GM18909 (cell line): ENCODE results near the gene TJP1.
"Not testable (repeated sequence)": the region's sequence is repeated elsewhere in the genome, so short reads cannot be mapped to it uniquely, and the experiment has no call there.

Experiments used
- ATAC-seq: cut with Tn5 transposase; IDR thresholded peaks from one replicate; pipeline ENCODE4 v1.9.1; 2021; ENCODE audit warnings: mild to moderate bottlenecking; ENCODE audit not compliant: unreplicated experiment, poor library complexity

The TJP1 gene

DNA sequence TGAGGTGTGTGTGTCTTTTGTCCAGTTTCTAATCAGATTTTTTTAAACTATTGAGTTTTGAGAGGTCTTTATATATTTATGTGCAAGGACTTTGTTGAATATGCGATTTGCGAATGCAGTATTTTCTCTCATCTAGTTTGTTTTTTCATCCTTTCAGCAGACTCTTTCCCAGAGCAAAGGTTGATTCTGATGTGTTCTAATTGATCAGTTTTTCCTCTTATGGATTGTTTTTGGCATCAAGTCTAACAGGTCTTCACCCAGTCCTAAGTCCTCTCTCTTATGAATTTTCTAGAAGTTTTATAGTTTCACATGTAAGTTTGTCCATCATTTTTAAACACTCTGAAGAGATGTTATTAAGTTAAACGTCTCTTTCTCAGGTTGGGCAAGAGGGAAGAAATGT lies 17.8 kb upstream of the TJP1 start:
- ATAC-seq, result no peak

GRCh38 chr15:29838352-29839010 lies 16.2 kb upstream of the TJP1 start:
- no peak for ATAC-seq

- no peak for ATAC-seq
Observed at GRCh38 chr15:29835301-29835700, 13.0 kb upstream of the TJP1 start.

DNA sequence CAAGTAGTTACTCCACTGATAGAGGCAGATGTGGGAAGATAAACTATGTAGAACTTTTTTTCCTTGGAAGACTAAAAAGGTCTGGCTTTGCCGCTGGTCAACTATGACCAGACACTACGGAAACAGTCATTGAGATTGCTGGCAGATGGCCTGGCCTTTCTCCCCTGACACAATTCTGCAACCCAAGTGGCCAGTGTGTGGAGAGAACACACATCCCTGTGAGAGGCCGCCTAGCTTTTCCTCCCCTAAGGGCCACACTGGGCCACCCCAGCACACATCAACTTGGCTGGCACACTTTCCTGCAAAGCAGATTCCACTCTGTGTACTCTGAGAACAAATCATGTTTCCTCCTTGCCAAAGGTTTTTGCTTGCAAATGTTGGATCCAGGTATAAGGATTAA lies 10.4 kb upstream of the TJP1 start:
- ATAC-seq, result no peak

GRCh38 chr15:29826908-29827820 lies 4.9 kb upstream of the TJP1 start:
- no peak for ATAC-seq

DNA sequence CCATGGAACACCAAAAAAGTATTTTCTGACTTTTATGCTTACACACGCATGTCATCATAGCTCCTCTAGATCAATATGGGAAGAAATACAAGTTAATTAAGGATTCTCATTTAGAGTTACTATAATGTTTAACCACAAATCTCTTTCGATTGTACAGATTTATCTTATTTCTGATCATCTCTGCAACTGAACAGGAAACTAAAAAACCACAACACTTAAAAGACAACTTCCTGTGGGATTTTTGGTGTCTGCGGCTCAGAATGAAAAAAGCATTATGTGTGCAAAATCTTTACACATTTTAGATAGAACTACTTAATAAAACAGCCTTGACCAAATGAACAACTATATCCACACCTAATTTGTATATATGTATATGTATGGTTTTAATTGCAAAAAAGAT lies 3.0 kb upstream of the TJP1 start:
- peak; percentile 64 for ATAC-seq

GRCh38 chr15:29822684-29823459 lies 604 bp upstream of the TJP1 start:
- ATAC-seq, result no peak

DNA sequence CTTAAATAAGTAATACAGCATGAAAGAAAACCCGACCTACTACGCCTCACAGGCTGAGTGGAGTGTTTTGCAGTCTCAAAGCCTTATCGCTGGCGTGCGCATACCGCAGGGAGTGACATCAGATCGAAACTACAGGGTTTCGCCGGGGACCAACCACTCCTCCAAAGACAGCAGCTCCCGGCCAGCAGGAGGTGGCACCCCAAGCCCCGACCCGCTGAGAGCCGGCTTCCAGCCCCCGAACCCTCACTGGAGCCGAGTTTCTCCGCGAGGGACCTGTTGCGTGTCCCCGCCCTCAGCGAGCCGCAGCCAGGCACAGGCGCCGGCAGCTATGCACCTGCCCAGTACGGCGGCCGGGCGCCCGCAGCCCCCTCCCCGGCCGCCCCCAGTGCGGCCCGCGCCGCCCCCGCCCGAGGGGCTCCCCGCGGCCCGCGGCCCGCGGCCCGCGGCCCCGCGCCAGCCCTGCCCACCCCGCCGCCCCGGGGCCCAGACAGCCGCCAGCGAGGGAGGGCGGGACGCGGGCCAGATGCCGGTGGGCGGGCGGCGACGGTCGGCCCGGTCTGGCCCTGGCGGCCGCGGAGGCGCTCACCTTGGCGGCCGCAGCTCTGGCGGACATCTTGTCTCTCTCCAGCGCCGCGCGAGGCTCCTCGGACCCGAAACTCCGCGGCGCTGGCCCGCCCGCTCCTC lies 710 bp downstream of the TJP1 start:
- ATAC-seq, result peak; percentile 76

GRCh38 chr15:29820394-29821154 lies 1.7 kb downstream of the TJP1 start:
- no peak for ATAC-seq

- no peak for ATAC-seq
Observed at GRCh38 chr15:29819979-29820378, 2.3 kb downstream of the TJP1 start.

DNA sequence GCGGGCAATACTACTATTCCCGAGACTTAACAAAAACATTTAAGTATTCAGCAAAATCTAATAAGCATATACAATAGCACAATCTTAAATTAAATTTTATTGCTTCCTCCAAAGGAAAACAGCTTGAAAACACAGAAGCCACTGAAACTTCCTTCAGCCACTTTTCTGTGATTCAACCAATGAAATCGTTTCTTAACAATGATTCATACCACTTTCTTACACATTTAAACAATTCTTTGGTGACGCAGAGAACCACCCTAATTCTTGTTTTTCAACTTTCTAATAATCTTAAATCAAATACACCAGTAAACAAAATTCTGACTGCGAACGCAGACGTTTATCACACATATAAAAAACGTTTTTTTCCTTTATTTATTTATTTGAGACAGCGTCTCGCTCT lies 4.1 kb downstream of the TJP1 start:
- ATAC-seq, result no peak

GRCh38 chr15:29817455-29817854 lies 4.8 kb downstream of the TJP1 start:
- not testable (repeated sequence) for ATAC-seq

DNA sequence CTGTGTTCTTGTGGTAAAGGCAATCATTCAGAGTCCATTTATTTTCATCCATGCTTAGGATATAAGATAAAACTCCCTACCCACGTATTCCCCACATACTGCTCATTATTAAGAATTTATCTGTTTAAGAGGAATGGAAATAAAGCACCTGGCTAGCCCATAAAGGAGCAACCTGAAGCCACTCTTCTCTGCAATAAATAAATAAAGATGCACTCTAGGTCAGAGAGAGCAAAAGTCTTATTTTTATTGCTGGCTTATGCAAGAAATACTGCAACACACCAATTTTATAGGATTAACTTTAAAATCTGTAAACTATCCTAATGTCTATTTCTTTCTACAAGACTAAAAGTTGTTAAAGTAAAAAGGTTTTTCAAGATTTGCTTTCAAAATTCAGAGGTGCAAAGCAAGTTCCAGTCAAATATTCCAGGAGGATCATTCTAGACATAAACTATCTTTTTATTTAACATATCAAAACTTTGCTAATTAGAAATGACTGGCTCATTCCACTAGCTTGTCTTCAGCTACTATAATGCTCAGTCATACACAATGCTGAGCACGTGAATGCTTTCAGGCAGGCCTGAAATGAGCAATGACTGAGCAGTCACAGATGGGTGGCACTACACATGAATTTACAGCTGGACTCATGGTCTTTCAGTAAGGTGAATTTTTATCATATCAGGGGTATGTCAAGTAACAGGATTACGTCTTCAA lies 7.1 kb downstream of the TJP1 start:
- ATAC-seq, result no peak

DNA sequence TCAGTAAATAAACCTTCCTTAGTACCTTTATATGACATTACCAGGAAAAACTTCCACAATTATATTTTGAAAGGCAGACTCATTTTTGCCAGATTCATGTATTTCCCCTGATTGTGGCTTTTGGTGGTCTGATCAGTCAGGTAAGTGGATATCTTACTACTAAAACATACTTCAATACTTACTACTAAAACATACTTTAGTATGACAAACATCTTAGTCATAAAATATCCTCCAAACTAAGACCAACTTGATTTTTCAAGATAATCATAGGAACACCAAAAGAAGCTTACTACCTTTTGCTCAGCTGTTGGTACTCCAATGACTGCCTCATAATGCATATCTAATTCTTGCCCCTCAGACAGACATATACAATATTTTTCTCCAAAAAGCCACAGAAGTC lies 9.3 kb downstream of the TJP1 start:
- ATAC-seq, result no peak

DNA sequence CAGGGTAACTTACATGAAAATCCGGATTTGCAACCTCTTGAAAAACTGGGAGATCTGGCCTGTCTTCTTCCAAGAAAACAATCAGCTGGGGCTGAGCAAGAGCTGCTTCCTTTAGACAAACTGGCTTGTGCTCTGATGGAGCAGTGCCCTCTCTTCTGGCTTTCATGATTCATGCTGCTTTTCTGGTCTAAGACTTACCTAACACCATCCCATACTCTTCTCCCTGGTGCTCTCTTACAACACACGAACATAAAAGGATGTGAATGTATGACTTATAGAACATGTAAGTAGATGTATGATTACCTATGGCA lies 9.9 kb downstream of the TJP1 start:
- no peak for ATAC-seq

DNA sequence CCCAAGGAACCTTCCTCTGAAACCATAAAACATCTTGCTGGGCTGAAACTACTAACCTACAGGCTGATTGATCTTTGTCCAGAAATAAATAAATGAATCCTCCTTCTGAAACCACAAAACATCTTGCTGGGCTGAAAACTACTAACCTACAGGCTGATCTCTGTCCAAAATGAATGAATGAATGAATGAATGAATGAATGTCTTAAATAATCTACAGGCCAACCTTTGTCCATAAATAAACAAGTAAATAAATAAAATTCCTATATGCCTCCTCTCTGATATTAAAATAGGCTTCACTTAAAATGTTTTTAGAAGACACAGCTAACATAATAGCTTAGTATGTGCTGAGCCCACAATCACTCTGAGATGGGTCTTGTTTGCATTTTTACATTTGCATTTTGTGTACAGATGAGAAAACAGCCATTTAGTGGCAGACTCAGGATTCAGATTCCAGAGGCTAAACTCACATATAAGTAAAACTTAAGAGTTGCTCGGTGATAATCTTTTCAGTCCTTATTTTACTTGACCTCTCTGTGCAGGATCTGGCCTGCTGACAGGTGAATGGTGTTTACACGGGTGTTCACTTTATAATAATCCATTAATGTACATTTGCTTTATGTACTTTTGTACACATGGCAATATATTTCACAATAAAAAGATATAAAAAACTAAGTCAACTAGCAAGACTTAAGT lies 10.4 kb downstream of the TJP1 start:
- ATAC-seq, result no peak

DNA sequence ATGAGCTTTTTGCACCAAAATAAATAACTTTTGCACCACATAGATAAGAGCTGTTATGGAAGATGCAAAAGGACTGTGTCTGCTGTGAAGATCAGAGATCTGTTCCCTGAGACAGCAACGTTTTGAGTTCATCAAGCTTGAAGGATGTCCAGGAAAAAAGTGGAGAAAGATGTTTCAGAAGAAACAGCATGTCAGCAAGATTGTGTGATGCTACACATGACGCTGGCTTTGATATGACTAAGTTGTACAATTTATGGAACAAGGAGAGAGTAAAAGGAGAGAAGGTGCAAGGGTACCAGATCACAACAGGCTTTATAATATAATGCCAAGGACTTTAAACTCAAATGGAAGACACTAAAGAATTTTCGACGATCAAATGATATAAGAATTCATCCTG lies 16.6 kb downstream of the TJP1 start:
- ATAC-seq, result no peak

DNA sequence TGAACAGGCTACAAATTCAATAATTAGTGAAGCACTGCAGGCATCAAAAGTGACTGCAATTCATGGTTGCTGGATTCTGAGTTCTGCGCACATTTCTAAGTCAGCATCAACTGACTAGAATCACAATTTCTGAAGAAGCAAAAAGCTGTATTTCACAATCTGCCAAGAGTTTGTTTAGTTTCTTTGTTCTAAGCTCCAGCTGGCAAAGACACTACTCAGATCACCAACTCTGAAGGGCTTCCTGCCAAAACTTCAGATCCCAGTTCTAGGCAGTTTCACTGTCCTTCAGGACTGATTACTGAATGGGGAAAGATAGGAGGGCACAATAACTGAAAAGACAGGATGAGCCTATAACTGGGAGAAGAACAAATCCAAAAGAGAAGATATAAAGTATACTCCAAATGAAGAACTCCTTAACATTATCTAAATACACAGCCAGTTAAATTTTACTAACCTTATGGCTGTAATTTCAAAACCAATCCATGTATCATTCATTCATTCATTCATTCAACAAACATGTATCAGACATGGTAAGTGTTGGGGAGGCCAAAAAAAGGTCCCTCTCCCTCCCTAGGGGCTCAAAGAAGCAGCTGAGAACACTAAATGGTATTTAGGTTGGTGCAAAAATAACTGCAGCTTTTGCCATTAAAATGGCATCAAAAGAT lies 17.1 kb downstream of the TJP1 start:
- no peak for ATAC-seq
